GM20000 (cell line): ENCODE measurements around the gene SLC35F3.

Experiments
- DNase-seq: peaks from one replicate; pipeline ENCODE4 v3.0.0; 2012; ENCODE audit warnings: low spot score
- TF ChIP-seq, protein P1 (sequence below): IDR thresholded peaks from 2 replicates; pipeline ENCODE4 v1.5.1; 2012; ENCODE audit warnings: mild to moderate bottlenecking, control low read depth; ENCODE audit errors: extremely low read depth, missing control alignments

SLC35F3 gene

DNA sequence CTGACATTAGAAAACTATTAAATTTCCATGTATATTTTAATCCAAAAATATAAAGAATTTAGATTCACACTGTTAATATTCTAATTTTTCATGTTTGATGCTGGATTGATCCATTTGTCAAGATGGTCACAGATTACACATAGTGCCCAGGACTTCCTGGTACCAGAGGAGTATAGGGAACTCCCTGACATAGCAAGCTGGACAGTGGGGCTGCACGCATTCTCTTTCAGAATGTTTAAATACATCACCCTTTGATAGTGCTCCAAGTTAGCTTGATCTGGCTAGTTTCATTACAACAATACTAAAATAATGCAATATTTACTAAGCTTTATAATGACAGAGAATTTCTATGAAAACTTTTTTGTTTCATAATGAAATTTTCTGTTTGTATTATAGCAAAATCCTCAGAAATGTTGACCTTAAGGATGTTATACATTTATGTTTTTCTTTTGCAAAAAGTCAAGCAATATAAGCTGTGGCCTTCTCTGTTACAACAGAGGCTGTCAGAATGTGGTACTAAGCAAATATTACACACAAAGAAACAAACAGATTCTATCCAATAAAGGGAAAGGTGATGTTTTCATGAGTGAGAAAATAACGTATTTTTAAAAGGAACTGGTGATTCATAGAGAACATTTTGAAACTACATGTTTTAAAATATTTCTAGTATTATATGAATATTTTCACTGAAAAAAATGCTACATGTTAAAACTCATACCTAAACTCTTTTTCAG lies 84.7 kb downstream of the SLC35F3 start:
- no peak for DNase-seq
- TF ChIP-seq, protein P1, sequence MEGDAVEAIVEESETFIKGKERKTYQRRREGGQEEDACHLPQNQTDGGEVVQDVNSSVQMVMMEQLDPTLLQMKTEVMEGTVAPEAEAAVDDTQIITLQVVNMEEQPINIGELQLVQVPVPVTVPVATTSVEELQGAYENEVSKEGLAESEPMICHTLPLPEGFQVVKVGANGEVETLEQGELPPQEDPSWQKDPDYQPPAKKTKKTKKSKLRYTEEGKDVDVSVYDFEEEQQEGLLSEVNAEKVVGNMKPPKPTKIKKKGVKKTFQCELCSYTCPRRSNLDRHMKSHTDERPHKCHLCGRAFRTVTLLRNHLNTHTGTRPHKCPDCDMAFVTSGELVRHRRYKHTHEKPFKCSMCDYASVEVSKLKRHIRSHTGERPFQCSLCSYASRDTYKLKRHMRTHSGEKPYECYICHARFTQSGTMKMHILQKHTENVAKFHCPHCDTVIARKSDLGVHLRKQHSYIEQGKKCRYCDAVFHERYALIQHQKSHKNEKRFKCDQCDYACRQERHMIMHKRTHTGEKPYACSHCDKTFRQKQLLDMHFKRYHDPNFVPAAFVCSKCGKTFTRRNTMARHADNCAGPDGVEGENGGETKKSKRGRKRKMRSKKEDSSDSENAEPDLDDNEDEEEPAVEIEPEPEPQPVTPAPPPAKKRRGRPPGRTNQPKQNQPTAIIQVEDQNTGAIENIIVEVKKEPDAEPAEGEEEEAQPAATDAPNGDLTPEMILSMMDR: no peak

DNA sequence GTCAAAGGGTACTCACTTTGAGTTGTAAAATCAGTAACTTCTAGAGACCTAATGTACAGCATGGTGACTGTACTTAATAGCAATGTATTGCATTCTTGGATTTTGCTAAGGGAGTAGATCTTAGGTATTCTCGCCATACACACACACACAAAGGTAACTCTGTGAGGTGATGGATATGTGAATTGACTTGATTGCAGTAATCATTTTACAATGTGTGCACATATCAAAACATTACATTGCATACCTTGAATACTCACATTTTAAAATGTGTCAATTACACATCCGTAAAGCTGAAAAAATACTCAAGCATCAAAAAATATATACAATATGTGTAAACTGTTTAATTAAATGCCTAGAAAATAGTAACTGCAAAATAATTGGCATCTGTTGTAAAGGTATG lies 86.0 kb downstream of the SLC35F3 start:
- no peak for DNase-seq

DNA sequence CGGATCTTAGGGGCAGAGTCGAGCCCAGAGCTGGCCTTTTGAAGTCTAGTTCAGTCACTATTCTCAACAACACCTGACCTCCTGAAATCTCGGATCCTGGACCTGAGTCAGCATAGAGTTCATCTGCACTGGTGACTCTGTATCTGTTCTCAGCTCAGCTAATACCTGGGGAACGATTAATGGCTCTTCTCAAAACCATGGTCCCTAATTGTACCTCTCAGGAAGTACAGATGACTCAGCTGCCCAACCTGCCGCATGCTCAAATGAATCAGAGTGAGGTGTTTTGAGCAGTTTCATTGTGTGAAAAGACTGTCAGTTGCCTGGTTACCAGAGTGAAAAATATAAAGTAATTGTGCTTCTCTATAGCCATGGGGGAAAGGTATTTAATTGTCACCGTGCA lies 89.2 kb downstream of the SLC35F3 start:
- TF ChIP-seq, protein P1: no peak
- no peak for DNase-seq

More for the DNA sequence above, 86.0 kb downstream of the SLC35F3 start:
- TF ChIP-seq, protein P1: no peak

DNA sequence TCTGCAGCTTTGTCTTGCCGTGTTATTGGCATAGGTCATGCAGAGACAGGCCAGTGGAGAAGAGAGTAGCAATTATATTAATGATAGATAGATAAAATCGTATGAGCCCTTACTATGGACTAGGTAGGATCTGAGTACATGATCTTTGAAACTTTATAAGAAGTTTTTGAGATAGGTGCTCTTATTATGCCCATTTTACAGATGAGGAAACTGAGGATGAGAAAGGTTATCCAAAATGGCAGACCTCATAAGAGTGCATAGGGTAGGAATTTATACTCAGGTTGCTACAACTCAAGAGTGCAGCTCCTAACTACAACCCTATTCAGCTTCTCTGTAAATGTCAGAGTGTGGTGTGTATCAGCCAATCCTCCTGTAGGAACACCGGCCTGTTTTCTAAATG lies 89.6 kb downstream of the SLC35F3 start:
- TF ChIP-seq, protein P1: no peak
- no peak for DNase-seq

DNA sequence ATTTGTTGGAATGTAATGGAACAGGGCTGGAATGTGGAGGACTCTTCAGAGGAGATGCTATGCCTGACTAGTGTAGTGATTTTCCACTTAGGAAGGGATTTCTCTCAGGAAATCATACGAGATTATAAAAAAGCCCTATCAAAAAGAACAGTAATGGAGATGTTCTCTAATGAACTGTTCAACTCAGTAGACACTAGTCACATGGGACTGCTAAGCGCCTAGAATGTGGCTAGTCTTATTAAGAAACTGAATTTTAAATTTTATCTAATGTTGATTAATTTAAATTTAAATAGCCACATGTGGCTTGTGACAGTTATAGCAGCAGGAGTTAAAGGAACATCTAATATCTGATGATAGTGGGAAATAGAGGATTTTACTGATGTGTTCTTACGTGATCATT lies 94.0 kb downstream of the SLC35F3 start:
- TF ChIP-seq, protein P1: no peak

DNA sequence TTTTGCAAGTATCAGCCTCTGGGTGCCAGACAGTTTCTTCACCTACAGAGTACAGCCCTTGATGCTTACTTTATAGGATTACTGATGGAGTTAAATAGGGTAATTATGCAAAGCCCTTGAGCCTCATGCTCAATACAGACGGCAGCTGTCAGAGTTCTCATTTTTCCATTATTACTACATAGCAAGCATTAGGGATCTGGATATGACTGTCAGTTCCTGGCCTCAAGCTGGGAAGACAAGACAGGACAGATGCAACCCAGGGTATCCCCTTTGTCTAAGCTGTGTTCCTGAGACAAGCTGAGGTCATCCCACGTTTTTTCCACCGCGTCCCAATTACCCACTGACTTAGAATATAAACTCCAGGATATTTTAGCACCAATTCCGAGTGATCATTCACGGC lies 94.4 kb downstream of the SLC35F3 start:
- no peak for DNase-seq
- TF ChIP-seq, protein P1: no peak

More for the DNA sequence above, 94.0 kb downstream of the SLC35F3 start:
- no peak for DNase-seq

DNA sequence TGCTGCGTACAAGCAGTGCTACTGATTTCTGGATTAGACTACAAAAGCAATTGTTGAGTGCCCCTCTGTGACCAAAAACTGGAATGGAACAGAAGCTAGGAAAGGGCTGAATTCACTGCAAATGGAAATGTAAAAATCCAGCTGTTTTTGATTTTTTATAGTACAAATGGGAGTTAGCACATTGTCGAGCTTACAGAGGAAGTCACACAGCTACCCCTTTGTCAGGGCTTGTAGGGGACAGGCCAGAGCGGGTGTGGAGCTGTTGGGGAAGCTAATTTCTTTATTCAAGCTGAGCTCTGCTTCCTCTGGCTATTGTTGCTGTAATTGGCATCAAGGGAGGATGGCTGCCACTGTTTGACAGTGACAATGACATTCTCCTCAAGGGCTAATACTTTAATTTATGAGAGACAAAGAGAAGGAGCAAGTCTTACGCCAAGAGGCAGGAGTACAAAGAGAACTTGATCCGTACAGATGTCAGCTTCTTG lies 96.1 kb downstream of the SLC35F3 start:
- DNase-seq: no peak
- TF ChIP-seq, protein P1: no peak
